Activated T-cell treated with anti-CD3 and anti-CD28 coated beads for 4 hours (primary cell): Measurements from ENCODE around the gene NDUFB1.

Experiments
- DNase-seq: peaks from one replicate; pipeline ENCODE4 v3.0.0-alpha.2; 2020

The NDUFB1 gene

DNA sequence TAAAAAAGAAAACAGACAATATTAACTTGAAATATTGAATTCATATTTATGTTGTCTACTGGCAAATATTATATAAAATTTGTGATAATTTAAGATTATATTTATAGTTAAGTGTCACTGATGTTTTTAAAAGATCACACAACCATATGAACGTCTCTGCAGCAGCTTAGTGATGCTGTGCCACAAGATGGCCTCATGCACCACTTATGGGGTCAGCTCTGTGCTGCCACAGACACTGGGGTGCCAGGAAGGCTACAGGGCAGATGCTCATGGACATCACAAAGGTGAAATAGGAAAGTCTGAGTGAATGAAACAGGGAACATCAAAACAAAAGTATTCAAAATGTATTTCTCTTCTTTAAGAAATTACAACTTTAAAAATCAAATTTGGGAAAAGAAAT is 28.2 kb downstream of the NDUFB1 start:
- DNase-seq: no peak

DNA sequence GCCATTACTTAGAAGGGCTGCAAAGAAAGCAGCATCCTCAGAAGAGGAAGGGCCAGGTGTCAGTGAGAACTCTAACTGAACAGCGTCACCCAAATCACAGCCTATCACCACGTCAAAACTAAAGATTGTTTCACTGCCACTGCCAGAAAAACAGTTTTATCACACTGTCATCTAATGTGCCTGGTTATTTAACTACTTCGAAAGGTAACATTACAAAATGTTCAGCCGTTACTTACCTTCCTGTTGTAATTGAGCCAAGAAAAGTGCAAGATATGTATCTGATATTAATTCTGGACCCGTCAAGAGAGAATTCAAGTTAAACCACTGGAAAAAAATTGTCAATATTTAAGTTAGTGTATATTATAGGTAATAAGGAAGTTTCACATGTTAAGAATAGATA is 33.0 kb downstream of the NDUFB1 start:
- DNase-seq: no peak

DNA sequence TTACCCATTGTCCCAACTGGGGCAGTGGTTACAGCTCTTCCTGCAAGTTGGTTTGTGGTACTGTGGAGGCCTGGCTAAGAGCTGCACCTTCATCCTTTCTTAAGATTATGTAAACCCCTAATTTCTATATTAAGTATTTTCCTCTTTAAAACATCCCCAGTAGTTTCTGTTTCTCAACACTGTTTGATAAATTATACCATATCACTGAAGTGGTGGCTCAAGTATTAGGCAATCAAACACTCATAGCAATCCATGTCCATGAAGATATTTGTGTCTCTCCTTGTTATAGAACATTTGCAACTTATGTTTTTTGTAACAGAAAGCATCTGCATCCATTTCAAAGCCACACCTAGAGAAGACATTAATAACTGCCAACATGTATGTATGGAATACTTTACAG is 47.0 kb downstream of the NDUFB1 start:
- no peak for DNase-seq
